A549 (cell line): ENCODE measurements around the gene GLRA3. TPM values are rescaled to one million over a fixed set of nuclear protein-coding genes. Genes with fewer than 3 reads are reported as not detected.

ENCODE experiments used
- ATAC-seq, 2 experiments: fragments of 200-7000 bp in 1 of 2; fragments of >200 bp in 1 of 2; cut with Nextera tagmentation in 1 of 2; cut with Tn5 transposase in 1 of 2; 3 replicates each; pipeline versions ENCODE4 v1.8.0 to v1.9.1; 2018 to 2020; ENCODE audit warnings: mild to moderate bottlenecking in 1 of 2, moderate library complexity in 1 of 2
- CTCF ChIA-PET: fragments of 300-600 bp; sonication (Branson Sonifier 250); formaldehyde crosslinking; extraction: SDS; loops from one replicate; lab custom pipeline; 2021; ENCODE audit warnings: antibody characterized with exemption, inconsistent platforms; lab: Yijun Ruan, JAX
- POLR2A ChIA-PET: fragments of 350-600 bp; formaldehyde crosslinking; extraction: SDS; loops from one replicate; lab custom pipeline; 2021; ENCODE audit warnings: antibody characterized with exemption, inconsistent platforms; lab: Yijun Ruan, JAX
- DNase-seq, 2 experiments: peaks; one replicate each; pipeline versions ENCODE4 v3.0.0 to v3.0.0-alpha.2; 2011 to 2016; ENCODE audit warnings: low read depth in 1 of 2, low spot score in 1 of 2
- FAIRE-seq: peaks from 2 replicates; lab custom pipeline; 2011; peaks lifted over from hg19 to GRCh38; lab: Jason Lieb, UNC
- H3K27ac ChIP-seq, 2 experiments: fragments of >200 bp; sonication (Bioruptor Twin); formaldehyde crosslinking; 3 replicates each; pipeline ENCODE4 v1.5.1; 2016 to 2017
- H3K4me1 ChIP-seq: fragments of >200 bp; sonication (Bioruptor Twin); formaldehyde crosslinking; 3 replicates; pipeline ENCODE4 v1.6.1; 2016
- H3K4me2 ChIP-seq: fragments of >200 bp; sonication (Bioruptor Twin); formaldehyde crosslinking; 3 replicates; pipeline ENCODE4 v1.6.1; 2016
- H3K4me3 ChIP-seq: fragments of >200 bp; sonication (Bioruptor Twin); formaldehyde crosslinking; 3 replicates; pipeline ENCODE4 v1.5.1; 2016
- H3K9me3 ChIP-seq: fragments of >200 bp; sonication (Bioruptor Twin); formaldehyde crosslinking; 3 replicates; pipeline ENCODE4 v1.6.1; 2016
- CBX8 ChIP-seq: fragments of 200-600 bp; sonication (generic); IDR thresholded peaks from 2 replicates; pipeline ENCODE4 v1.6.1; 2016
- CHD2 ChIP-seq: fragments of 150-350 bp; IDR thresholded peaks from 2 replicates; pipeline ENCODE4 v1.6.1; 2014; ENCODE audit warnings: low read length; ENCODE audit not compliant: partially characterized antibody
- CHD4 ChIP-seq: fragments of 200-600 bp; sonication (generic); IDR thresholded peaks from 2 replicates; pipeline ENCODE4 v1.6.1; 2016; ENCODE audit warnings: antibody characterized with exemption, mild to moderate bottlenecking, borderline replicate concordance
- EHMT2 ChIP-seq: fragments of 200-600 bp; sonication (generic); IDR thresholded peaks from 2 replicates; pipeline ENCODE4 v1.6.1; 2016; ENCODE audit warnings: antibody characterized with exemption, low read depth, mild to moderate bottlenecking, moderate library complexity
- FOSL2 ChIP-seq, 2 experiments: fragments of 450-650 bp in 1 of 2; fragments of >200 bp in 1 of 2; sonication (Bioruptor Twin) in 1 of 2; formaldehyde crosslinking; IDR thresholded peaks; 2 replicates each; pipeline versions ENCODE4 v1.5.0 to v1.6.1; 2016 to 2020; ENCODE audit warnings: mild to moderate bottlenecking in 1 of 2, moderate library complexity in 1 of 2
- FOXS1 ChIP-seq: fragments of 250-450 bp; sonication (Bioruptor Pico); IDR thresholded peaks from 2 replicates; pipeline ENCODE4 v1.5.0; 2020; ENCODE audit warnings: mild to moderate bottlenecking, moderate library complexity
- HEYL ChIP-seq: fragments of 250-450 bp; sonication (Bioruptor Pico); IDR thresholded peaks from 2 replicates; pipeline ENCODE4 v1.8.0; 2021; ENCODE audit warnings: mild to moderate bottlenecking, moderate library complexity
- JUN ChIP-seq, 2 experiments: fragments of >200 bp; sonication (Bioruptor Twin); formaldehyde crosslinking; IDR thresholded peaks; 2 replicates in 1 of 2; 3 replicates in 1 of 2; pipeline ENCODE4 v1.6.1; 2016 to 2017
- KDM1A ChIP-seq: fragments of 200-600 bp; sonication (generic); IDR thresholded peaks from 2 replicates; pipeline ENCODE4 v1.6.1; 2016; ENCODE audit warnings: low read depth, mild to moderate bottlenecking
- MAZ ChIP-seq: fragments of 150-350 bp; IDR thresholded peaks from 2 replicates; pipeline ENCODE4 v1.6.1; 2014; ENCODE audit warnings: antibody characterized with exemption, low read depth, low read length, borderline replicate concordance
- NFE2L2 ChIP-seq: fragments of 150-350 bp; conservative IDR thresholded peaks from 2 replicates; pipeline ENCODE4 v1.6.1; 2014; ENCODE audit warnings: low read length
- POLR2A ChIP-seq: IDR thresholded peaks from 2 replicates; pipeline ENCODE4 v1.6.1; 2012; ENCODE audit warnings: mild to moderate bottlenecking, low read length
- POLR2AphosphoS2 ChIP-seq: conservative IDR thresholded peaks from 2 replicates; pipeline ENCODE4 v1.6.1; 2012; ENCODE audit warnings: low read length, improper control_type of control experiment, inconsistent platforms
- RAD21 ChIP-seq, 2 experiments: fragments of >200 bp in 1 of 2; sonication (Bioruptor Twin) in 1 of 2; formaldehyde crosslinking in 1 of 2; IDR thresholded peaks in 1 of 2; conservative IDR thresholded peaks in 1 of 2; 2 replicates in 1 of 2; 3 replicates in 1 of 2; pipeline ENCODE4 v1.6.1; 2012 to 2018; ENCODE audit warnings: inconsistent platforms in 1 of 2
- RFX5 ChIP-seq: fragments of 450-650 bp; IDR thresholded peaks from 2 replicates; pipeline ENCODE4 v1.7.1; 2014; ENCODE audit warnings: antibody characterized with exemption, mild to moderate bottlenecking, moderate library complexity
- RNF2 ChIP-seq: fragments of 200-600 bp; sonication (generic); IDR thresholded peaks from 2 replicates; pipeline ENCODE4 v1.6.1; 2016; ENCODE audit warnings: low read depth, mild to moderate bottlenecking, antibody characterized with exemption, moderate library complexity, borderline replicate concordance
- SMC3 ChIP-seq: fragments of >200 bp; sonication (Bioruptor Twin); formaldehyde crosslinking; IDR thresholded peaks from 3 replicates; pipeline ENCODE4 v1.6.1; 2018; ENCODE audit warnings: inconsistent platforms
- SREBF2 ChIP-seq: fragments of 450-650 bp; IDR thresholded peaks from 2 replicates; pipeline ENCODE4 v1.6.1; 2014; ENCODE audit warnings: mild to moderate bottlenecking, moderate library complexity
- TP53 ChIP-seq: fragments of 250-450 bp; sonication (Bioruptor Pico); IDR thresholded peaks from 2 replicates; pipeline ENCODE4 v1.5.0; 2021; ENCODE audit warnings: mild to moderate bottlenecking, moderate library complexity
- ZC3H11A ChIP-seq: fragments of 450-650 bp; IDR thresholded peaks from 2 replicates; pipeline ENCODE4 v1.6.1; 2014; ENCODE audit warnings: antibody characterized with exemption, mild to moderate bottlenecking
- WGBS: methylation state at CpG from one replicate; pipeline ENCODE4 v1.1.6; 2017; ENCODE audit errors: missing lambda C conversion rate; 5-methylcytosine and 5-hydroxymethylcytosine counted together
- polyA plus RNA-seq, 4 experiments: library from polyadenylated mRNA; depleted of rRNA in 3 of 4; stranded (reverse); fragments of >200 nt; fragmentation: RNase III in 1 of 4; extraction: RNeasy Plus Mini Kit Qiagen cat#74134 plus additional on column Dnase treatment in 1 of 4; gene quantifications; 2 replicates in 3 of 4; 3 replicates in 1 of 4; pipeline ENCODE4 v1.2.3, GENCODE V29; 2011 to 2017
- TF ChIP-seq, protein P1 (sequence below): fragments of 250-450 bp; sonication (Bioruptor Pico); IDR thresholded peaks from 2 replicates; pipeline ENCODE4 v1.5.0; 2020; ENCODE audit warnings: low read depth, mild to moderate bottlenecking, moderate library complexity
- TF ChIP-seq, protein P2 (sequence below): fragments of 200-600 bp; sonication (generic); IDR thresholded peaks from 2 replicates; pipeline ENCODE4 v1.6.1; 2016; ENCODE audit warnings: antibody characterized with exemption, mild to moderate bottlenecking, moderate library complexity
- TF ChIP-seq, protein P3 (sequence below): fragments of 150-350 bp; IDR thresholded peaks from 2 replicates; pipeline ENCODE4 v1.6.1; 2014; ENCODE audit warnings: low read depth, mild to moderate bottlenecking, low read length
- TF ChIP-seq, protein P4 (sequence below): fragments of >200 bp; sonication (Bioruptor Twin); formaldehyde crosslinking; IDR thresholded peaks from 3 replicates; pipeline ENCODE4 v1.6.1; 2016

Gene GLRA3
- polyA plus RNA-seq, 2 of the 4 experiments (the other 2 are of a cell fraction), result 0.01 to 0.04 TPM

DNA sequence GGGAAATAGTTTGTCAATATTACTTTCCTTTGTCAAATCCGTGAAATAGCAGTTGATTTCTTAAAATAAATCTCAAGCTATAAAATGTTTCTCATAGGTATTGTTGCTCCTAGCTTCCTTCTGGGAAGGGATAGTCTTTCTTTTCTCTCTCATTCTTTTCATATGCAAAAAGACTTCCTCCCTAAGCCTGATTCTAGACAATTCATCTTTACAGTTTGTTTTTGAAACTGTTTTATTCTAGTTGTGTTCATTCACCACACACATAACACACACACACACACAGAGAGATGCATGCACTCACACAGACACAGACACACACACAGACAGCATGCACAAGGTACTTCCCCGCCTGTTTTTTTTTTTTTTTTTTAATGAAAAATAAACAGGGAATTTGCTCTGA lies 18.2 kb downstream of the GLRA3 start:
- ATAC-seq, result no peak
- no peak for TF ChIP-seq SREBF2
- no peak for TF ChIP-seq KDM1A
- no peak for TF ChIP-seq CHD4
- CTCF ChIA-PET, result no interaction called here

DNA sequence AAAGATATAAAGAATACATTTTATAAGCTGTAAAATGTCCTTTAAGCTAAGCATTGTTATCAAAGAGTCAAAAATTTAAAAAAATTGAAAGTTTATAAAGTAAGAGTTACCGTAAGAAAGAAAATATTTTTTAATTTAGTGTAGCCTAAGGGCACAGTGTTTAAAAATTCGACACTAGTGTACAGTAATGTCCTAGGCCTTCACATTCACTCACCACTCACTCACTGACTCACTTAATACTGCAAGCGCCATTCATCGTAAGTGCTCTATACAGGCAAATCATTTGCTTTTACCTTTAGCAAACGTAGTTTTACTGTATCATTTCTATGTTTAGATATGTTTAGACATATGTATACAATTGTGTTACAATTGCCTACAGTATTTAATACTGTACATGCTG lies 20.2 kb downstream of the GLRA3 start:
- ChIA-PET CTCF (no interaction called here), POLR2A (no interaction called here)
- Histone ChIP-seq H3K4me2 (no peak overlapping the region), H3K4me3 (no peak overlapping the region), H3K4me1 (no peaks in the 10 kb centered on the region), H3K27ac (no peak overlapping the region), H3K9me3 (no peaks in the 10 kb centered on the region)
- no peak for TF ChIP-seq MAZ
- TF ChIP-seq, protein P1, sequence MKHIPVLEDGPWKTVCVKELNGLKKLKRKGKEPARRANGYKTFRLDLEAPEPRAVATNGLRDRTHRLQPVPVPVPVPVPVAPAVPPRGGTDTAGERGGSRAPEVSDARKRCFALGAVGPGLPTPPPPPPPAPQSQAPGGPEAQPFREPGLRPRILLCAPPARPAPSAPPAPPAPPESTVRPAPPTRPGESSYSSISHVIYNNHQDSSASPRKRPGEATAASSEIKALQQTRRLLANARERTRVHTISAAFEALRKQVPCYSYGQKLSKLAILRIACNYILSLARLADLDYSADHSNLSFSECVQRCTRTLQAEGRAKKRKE (CRISPR knock-in tag), result no peak
- no peak for TF ChIP-seq HEYL (CRISPR knock-in tag)
- no peak for TF ChIP-seq RFX5
- TF ChIP-seq, protein P2, sequence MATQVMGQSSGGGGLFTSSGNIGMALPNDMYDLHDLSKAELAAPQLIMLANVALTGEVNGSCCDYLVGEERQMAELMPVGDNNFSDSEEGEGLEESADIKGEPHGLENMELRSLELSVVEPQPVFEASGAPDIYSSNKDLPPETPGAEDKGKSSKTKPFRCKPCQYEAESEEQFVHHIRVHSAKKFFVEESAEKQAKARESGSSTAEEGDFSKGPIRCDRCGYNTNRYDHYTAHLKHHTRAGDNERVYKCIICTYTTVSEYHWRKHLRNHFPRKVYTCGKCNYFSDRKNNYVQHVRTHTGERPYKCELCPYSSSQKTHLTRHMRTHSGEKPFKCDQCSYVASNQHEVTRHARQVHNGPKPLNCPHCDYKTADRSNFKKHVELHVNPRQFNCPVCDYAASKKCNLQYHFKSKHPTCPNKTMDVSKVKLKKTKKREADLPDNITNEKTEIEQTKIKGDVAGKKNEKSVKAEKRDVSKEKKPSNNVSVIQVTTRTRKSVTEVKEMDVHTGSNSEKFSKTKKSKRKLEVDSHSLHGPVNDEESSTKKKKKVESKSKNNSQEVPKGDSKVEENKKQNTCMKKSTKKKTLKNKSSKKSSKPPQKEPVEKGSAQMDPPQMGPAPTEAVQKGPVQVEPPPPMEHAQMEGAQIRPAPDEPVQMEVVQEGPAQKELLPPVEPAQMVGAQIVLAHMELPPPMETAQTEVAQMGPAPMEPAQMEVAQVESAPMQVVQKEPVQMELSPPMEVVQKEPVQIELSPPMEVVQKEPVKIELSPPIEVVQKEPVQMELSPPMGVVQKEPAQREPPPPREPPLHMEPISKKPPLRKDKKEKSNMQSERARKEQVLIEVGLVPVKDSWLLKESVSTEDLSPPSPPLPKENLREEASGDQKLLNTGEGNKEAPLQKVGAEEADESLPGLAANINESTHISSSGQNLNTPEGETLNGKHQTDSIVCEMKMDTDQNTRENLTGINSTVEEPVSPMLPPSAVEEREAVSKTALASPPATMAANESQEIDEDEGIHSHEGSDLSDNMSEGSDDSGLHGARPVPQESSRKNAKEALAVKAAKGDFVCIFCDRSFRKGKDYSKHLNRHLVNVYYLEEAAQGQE, result no peak
- no peak for TF ChIP-seq EHMT2
- TF ChIP-seq TP53 (CRISPR knock-in tag), result no peak
- no peak for TF ChIP-seq POLR2AphosphoS2
- no peak for TF ChIP-seq POLR2A
- TF ChIP-seq SMC3, result no peak
- no peak for TF ChIP-seq ZC3H11A
- TF ChIP-seq FOXS1 (CRISPR knock-in tag), result no peak
- no peak for TF ChIP-seq CHD2
- TF ChIP-seq RAD21 (conservative IDR thresholded peaks at IDR 0.05 in 1 of 2, IDR thresholded peaks at IDR 0.05 in 1 of 2), result no peak
- TF ChIP-seq, protein P3, sequence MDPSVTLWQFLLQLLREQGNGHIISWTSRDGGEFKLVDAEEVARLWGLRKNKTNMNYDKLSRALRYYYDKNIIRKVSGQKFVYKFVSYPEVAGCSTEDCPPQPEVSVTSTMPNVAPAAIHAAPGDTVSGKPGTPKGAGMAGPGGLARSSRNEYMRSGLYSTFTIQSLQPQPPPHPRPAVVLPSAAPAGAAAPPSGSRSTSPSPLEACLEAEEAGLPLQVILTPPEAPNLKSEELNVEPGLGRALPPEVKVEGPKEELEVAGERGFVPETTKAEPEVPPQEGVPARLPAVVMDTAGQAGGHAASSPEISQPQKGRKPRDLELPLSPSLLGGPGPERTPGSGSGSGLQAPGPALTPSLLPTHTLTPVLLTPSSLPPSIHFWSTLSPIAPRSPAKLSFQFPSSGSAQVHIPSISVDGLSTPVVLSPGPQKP, result no peak
- no peak for TF ChIP-seq NFE2L2
- FAIRE-seq (no peak), DNase-seq (no peak), ATAC-seq (no peak)
- WGBS, result 61% methylated on average over 5 of the region's 5 CpGs

More for the DNA sequence above, 18.2 kb downstream of the GLRA3 start:
- FAIRE-seq, result no peak
- Histone ChIP-seq H3K27ac (no peak overlapping the region), H3K4me2 (no peak overlapping the region), H3K4me1 (no peaks in the 10 kb centered on the region), H3K4me3 (no peak overlapping the region), H3K9me3 (no peaks in the 10 kb centered on the region)
- no peak for DNase-seq
- WGBS, result 42% methylated on average over 2 of the region's 2 CpGs
- POLR2A ChIA-PET, result no interaction called here

DNA sequence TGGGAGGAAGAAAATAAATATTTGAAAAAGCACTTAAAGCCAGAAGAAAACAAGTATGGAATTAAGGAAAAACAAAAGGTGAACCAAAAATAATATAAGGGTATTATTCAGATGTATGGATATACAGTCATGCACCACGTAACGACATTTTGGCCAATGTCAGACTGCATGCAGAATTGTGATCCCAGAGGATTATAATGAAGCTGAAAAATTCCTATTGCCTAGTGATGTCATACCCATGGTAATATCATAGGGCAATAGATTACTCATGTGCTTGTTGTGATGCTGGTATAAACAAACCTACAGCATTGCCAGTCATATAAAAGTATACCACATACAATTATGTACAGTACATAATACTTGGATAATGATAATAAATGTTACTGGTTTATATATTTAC lies 20.9 kb downstream of the GLRA3 start:
- ATAC-seq (no peak), FAIRE-seq (no peak), DNase-seq (no peak)
- ChIA-PET POLR2A (no interaction called here), CTCF (no interaction called here)
- H3K27ac ChIP-seq, result no peak overlapping the region
- WGBS, result 60% methylated on average over 2 of the region's 2 CpGs
- no peaks in the 10 kb centered on the region for H3K4me1 ChIP-seq
- H3K4me2 ChIP-seq, result no peak overlapping the region
- no peak overlapping the region for H3K4me3 ChIP-seq
- no peaks in the 10 kb centered on the region for H3K9me3 ChIP-seq
- TF ChIP-seq CBX8, result no peak
- TF ChIP-seq, protein P4, sequence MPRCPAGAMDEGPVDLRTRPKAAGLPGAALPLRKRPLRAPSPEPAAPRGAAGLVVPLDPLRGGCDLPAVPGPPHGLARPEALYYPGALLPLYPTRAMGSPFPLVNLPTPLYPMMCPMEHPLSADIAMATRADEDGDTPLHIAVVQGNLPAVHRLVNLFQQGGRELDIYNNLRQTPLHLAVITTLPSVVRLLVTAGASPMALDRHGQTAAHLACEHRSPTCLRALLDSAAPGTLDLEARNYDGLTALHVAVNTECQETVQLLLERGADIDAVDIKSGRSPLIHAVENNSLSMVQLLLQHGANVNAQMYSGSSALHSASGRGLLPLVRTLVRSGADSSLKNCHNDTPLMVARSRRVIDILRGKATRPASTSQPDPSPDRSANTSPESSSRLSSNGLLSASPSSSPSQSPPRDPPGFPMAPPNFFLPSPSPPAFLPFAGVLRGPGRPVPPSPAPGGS, result no peak
- TF ChIP-seq FOSL2 (IDR thresholded peaks at IDR 0.05), result no peak
- no peak for TF ChIP-seq FOSL2 (CRISPR knock-in tag; IDR thresholded peaks at IDR 0.05)
- TF ChIP-seq, protein P1 (CRISPR knock-in tag), result no peak
- no peak for TF ChIP-seq RNF2
- TF ChIP-seq JUN (IDR thresholded peaks at IDR 0.05), result no peak
- TF ChIP-seq, protein P2, result no peak
